COLO829 (cell line): ENCODE results near the gene HADHB.

ENCODE experiments used
- DNase-seq: peaks from one replicate; pipeline ENCODE4 v3.0.0; 2012; ENCODE audit warnings: low spot score

The HADHB gene

GRCh38 chr2:26244309-26245230 is at the start of gene HADHB, which contains the start of gene HADHA:
Gene HADHB, plus strand, starts transcription at chr2:26244939. Its CDS starts 9,316 bp downstream, at chr2:26254255.
Gene HADHA, minus strand, starts transcription at chr2:26244632. Its CDS starts 36 bp downstream, at chr2:26244596.
- DNase-seq: peak; percentile 63

DNA sequence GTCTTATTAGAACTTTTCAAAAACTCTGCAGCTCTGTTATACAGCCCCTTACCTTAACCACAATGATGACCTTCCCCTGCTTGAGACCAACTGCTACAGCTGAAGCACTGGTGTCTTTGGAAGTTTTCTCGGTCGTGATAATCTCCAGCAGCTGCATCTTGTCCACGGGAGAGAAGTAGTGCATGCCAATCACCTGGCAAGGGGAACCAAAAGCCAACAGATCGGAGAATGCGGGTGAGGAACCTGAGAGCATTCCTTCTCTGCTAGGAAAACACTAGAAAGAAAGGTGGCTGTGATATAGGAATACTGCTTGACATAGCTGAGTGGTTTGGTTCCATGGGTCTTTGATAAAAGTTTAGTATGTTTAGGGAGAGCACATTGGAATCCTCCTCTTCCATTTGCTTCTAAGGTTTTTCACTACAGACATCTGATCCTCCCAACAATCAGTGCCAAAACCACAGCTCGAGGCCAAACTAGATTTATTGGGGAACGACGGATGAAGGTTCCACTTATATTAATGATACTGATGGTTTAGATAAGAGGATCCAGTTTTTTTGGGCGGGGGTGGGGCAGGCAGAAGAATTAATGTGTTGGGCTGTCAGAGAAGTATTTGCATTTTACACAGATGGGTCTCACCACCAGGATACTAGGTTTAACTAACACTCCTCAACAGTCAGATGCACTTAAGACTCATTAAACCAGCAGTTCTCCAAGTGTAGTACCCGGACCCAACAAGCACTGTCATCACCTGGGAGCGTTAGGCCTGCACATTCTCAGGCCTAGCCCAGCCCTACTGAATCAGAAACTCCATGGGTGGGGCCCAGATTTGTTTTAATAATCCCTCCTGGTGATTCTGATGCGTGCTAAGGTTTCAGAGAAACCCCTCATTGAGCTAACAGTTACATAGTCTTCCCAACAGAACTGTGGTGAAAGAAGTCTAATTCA is 49.4 kb upstream of the HADHB start:
- DNase-seq: no peak

- DNase-seq: no peak
Measured at GRCh38 chr2:26196683-26197418, 47.9 kb upstream of the HADHB start.

- DNase-seq: no peak
Measured at GRCh38 chr2:26197516-26197915, 47.2 kb upstream of the HADHB start.

GRCh38 chr2:26202981-26203490 is 41.7 kb upstream of the HADHB start:
- DNase-seq: no peak

DNA sequence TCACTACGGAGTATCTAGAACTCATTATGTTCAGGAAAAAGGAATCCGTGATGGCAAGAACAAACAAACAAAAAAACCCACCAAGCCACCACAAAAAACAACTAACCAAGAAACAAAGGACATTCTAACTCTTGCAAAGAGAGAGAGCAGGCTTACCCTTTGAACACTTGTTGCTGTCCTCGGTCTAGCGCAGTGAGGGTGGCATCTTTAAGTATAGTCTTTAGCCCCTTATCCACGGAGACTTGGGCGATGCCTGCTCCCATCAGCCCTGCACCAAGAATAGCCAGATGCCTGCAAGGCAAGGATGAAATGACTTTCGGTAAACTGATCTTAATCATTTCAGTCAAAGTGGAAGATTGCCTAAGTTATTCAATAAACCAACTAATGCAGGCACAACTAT is 40.8 kb upstream of the HADHB start:
- DNase-seq: no peak

- DNase-seq: no peak
Measured at GRCh38 chr2:26212011-26212410, 32.7 kb upstream of the HADHB start.

DNA sequence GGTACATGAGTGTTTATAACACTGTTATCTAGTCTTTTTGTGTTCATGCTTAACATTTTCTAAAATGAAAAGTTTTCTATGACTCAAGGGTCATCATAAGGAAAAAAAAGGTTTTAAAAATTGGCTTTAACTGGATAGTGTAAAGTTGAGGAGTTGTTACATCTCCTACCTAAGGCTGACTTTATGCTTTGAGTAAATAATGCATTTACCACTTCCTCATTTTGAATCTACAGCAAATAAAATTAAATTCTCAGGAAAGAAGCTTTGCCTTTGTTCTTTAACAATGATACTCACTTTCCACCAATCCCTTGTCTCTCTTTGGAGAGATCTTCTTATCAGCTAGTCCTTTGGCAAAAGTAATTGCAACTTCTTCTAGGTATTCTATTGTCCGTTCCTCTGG is 30.0 kb upstream of the HADHB start:
- no peak for DNase-seq

GRCh38 chr2:26215833-26216232 is 28.9 kb upstream of the HADHB start:
- no peak for DNase-seq

DNA sequence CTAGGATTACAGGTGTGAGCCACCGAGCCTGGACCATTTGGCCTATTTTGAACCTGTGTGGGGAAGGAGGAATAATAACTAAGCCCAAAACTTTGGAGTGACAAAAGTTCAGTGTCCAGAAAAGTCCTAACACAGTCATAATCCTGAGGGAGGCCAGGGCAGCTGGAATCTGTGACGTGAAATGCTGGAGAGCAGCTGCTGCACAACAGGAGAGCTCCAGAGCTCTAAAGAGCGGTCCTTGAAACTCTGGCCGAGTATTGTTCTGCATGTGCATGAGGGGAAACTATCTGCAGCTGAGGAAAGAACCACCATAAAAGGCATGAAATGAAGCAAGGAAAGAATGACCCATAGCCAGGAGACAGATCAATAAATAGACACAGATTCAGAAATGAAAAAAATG is 28.2 kb upstream of the HADHB start:
- no peak for DNase-seq

- DNase-seq: no peak
Measured at GRCh38 chr2:26217720-26218119, 27.0 kb upstream of the HADHB start.

DNA sequence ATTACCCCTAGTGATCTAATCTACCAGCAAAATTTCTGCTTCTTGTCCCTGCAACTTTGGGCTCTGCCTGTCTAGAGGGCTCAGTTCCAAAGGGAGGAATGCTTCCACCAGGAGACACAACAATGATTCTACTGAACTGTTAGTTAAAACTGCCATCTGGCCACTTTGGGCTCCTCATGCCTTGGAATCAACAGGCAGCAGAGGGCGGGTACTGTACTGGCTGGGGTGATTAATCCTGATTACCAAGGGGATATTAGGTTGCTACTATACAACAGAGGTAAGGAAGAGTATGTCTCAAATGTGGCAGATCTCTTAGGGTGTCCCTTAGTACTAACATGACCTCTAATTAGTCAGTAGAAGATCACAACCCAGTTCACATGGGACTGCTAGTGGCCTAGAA is 21.7 kb upstream of the HADHB start:
- no peak for DNase-seq

- DNase-seq: no peak
Measured at GRCh38 chr2:26224095-26224494, 20.6 kb upstream of the HADHB start.

DNA sequence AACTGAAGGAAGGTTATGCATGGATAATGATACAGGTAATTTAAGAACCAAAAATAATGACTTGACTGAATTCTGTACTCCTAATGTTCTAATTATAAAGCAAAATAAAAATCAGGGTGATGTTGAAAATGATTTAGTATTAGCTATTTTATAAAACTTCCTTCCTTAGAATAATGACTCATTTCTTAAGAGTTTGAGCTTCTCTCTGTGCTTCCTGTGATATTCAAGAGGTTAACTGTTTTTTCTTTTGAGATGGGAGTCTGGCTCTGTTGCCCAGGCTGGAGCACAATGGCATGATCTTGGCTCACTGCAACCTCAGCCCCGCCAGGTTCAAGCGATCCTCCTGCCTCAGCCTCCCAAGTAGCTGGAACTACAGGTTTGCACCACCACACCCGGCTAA is 15.1 kb upstream of the HADHB start:
- DNase-seq: no peak

- no peak for DNase-seq
Measured at GRCh38 chr2:26230806-26231205, 13.9 kb upstream of the HADHB start.

DNA sequence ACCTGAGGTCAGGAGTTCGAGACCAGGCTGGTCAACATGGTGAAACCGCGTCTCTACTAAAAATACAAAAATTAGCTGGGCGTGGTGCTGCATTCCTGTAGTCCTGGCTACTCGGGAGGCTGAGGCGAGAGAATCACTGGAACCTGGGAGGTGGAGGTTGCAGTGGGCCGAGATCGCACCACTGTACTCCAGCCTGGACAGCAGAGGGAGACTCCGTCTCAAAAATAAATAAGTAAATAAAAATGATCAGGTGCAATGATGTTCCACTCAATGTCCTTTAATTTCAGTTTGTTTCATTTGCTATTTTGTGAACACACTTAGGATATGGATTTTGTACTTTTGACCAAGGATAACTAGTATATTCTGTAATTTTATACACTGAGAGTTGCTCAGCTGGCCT is 9.7 kb upstream of the HADHB start:
- no peak for DNase-seq

- no peak for DNase-seq
Measured at GRCh38 chr2:26237868-26238267, 6.9 kb upstream of the HADHB start.

GRCh38 chr2:26238311-26238958 is 6.3 kb upstream of the HADHB start:
- no peak for DNase-seq

GRCh38 chr2:26241928-26242436 is 2.8 kb upstream of the HADHB start:
- no peak for DNase-seq

DNA sequence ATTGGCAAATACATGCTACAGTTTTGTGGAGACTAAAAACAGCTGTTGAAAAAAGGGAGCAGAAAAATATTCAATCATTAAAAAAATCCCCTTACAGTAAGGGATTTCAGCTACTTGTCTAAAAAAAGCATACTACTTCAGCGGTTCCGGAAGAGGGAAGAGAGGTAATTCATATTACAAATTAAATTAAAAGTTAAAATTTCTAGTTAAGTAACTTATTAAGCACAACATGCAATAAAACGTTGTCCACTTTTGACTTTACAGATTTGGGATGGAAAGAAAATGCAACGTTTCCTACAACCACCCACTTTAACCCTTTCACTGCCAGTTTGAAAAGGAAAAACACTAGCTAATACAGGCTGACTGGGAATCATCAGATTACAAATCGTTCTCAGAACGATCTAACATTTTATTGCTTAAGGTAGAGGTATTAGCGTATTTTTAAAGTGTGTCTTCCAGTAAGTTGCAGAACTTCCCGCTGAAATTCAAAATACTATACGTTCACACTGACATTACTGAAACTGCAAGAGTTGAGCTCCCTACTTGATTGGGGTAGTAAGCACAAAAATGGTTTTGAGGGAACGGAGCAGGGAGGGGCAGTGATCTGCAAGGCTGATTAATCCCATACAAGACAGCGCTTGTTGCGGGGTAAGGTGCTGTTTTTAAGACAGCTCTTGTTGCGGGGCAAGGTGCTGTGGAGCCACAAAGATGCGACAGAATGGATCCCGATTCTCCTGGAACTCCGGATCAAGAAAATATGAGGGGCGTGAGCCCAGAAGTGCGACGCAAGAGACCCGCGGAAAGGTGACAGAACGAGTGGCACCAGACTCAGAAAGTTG is 1.1 kb upstream of the HADHB start:
- DNase-seq: no peak
